ENCODE measurements around the gene BEST3.

The BEST3 gene

DNA sequence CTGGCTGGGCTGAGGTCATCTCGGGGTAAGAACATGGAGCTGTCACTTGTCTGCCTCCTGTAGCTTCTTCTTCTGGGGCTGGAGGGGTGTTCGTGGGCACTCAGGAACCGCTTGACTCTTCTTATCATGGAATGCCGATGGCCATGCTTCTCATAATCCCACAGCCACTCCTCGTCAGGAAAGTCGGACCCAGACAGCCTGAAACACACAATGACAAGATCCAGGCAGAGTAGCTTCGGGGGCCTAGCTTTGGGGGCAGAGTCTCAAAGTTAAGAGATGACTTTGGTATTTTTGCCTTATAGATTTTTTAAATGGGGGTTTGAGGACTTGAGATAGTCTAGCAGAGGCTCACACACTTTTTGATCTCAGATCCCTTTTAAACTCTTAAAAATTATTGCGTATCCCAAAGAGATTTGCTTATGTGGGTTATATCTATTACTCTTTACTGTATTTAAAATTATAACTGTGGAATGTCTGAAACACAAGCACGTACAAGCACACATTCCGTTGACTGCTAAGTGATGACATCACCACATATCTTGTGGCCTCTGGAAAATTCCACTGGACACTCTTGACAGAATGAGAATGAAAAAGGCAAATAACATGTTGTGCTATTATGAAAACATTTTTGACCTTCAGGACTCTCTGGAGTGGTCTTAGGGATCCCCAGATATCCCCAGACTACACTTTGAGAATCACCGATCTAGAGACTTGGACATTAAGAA, 43.3 kb downstream of the BEST3 start:
- in situ Hi-C loops (cut with MboI; ENCODE audit: low pct_unique_long_range_greater_than_20kb, low sequenced_read_pairs, unreplicated experiment), result no loop called here
- TF ChIP-seq, protein P1, sequence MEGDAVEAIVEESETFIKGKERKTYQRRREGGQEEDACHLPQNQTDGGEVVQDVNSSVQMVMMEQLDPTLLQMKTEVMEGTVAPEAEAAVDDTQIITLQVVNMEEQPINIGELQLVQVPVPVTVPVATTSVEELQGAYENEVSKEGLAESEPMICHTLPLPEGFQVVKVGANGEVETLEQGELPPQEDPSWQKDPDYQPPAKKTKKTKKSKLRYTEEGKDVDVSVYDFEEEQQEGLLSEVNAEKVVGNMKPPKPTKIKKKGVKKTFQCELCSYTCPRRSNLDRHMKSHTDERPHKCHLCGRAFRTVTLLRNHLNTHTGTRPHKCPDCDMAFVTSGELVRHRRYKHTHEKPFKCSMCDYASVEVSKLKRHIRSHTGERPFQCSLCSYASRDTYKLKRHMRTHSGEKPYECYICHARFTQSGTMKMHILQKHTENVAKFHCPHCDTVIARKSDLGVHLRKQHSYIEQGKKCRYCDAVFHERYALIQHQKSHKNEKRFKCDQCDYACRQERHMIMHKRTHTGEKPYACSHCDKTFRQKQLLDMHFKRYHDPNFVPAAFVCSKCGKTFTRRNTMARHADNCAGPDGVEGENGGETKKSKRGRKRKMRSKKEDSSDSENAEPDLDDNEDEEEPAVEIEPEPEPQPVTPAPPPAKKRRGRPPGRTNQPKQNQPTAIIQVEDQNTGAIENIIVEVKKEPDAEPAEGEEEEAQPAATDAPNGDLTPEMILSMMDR (IDR thresholded peaks at IDR 0.05; ENCODE audit: extremely low read depth, insufficient read depth, missing control alignments), result no peak

DNA sequence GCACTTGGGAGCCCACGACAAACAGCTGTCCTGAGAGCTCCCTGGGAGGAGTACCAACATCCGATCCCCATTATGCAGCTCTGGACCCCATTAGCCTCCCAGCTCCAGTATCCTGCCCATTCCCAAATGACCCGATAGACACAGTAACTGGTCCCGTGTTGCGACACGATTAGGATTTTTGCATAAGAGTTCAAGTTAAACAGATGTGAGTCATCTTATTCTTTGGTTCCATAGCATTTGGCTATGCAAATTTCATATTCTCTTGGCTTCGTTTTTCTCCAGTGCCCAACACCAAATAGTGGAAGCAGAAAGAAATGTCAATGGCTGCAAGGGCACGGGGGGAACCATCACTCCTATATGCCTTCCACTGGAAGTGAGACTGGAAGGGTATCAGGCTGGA, 45.4 kb downstream of the BEST3 start:
- in situ Hi-C loops (cut with MboI; ENCODE audit: low pct_unique_long_range_greater_than_20kb, low sequenced_read_pairs, unreplicated experiment), result no loop called here
- TF ChIP-seq, protein P1 (IDR thresholded peaks at IDR 0.05; ENCODE audit: extremely low read depth, insufficient read depth, missing control alignments), result no peak
- no peak for DNase-seq (ENCODE audit: low spot score)

More for the DNA sequence above, 43.3 kb downstream of the BEST3 start:
- DNase-seq (ENCODE audit: low spot score), result no peak

DNA sequence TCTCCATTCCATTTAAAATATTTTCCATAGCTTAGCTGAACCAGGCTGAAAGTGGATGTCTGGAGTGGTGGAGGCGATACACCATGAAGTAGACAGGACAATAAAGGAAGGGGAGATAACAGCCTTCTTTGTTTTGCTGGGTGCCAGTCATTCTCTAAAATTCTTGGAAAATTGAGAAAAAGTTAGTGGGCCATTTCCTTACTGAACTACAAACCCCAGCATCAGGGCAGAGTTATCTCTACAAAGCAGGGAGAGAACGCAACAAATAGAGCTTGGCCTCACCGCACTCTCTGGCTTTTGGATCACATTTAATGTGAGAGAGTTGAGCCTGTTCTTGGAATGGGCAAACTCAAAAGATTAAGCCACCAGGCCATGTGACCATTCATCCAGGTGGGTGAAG, 47.2 kb downstream of the BEST3 start:
- DNase-seq (ENCODE audit: low spot score), result no peak
- TF ChIP-seq, protein P1 (IDR thresholded peaks at IDR 0.05; ENCODE audit: extremely low read depth, insufficient read depth, missing control alignments), result no peak
- in situ Hi-C loops (cut with MboI; ENCODE audit: low pct_unique_long_range_greater_than_20kb, low sequenced_read_pairs, unreplicated experiment), result no loop called here

- in situ Hi-C loops (cut with MboI; ENCODE audit: low pct_unique_long_range_greater_than_20kb, low sequenced_read_pairs, unreplicated experiment), result no loop called here
- TF ChIP-seq, protein P1 (IDR thresholded peaks at IDR 0.05; ENCODE audit: extremely low read depth, insufficient read depth, missing control alignments), result no peak
- no peak for DNase-seq (ENCODE audit: low spot score)
Observed at GRCh38 chr12:69649529-69649928, 49.6 kb downstream of the BEST3 start.

GRCh38 chr12:69648476-69648875, 50.6 kb downstream of the BEST3 start:
- in situ Hi-C loops (cut with MboI; ENCODE audit: low pct_unique_long_range_greater_than_20kb, low sequenced_read_pairs, unreplicated experiment), result no loop called here
- no peak for DNase-seq (ENCODE audit: low spot score)
- TF ChIP-seq, protein P1 (IDR thresholded peaks at IDR 0.05; ENCODE audit: extremely low read depth, insufficient read depth, missing control alignments), result no peak

DNA sequence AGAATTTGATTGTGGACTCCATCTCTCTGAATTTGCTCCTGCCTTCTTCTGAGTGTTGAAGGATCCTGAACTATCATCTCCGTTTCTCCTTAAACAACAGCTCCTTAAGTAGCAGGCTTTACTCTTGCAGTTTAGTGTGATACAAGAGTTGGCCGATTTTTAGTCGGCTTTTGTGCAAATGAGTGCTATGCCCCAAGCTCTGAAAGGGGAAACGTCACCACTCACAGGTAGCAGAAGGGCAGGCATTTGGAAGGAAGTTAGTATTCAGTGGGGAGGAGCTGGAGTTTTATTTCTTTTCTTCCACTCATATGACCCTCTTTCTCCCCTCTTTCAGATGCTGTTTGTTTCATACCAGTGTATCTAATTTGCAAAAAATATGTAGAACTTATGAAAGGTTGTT, 51.9 kb downstream of the BEST3 start:
- in situ Hi-C loops (cut with MboI; ENCODE audit: low pct_unique_long_range_greater_than_20kb, low sequenced_read_pairs, unreplicated experiment), result no loop called here
- TF ChIP-seq, protein P1 (IDR thresholded peaks at IDR 0.05; ENCODE audit: extremely low read depth, insufficient read depth, missing control alignments), result no peak
- no peak for DNase-seq (ENCODE audit: low spot score)

Data from GM13977 (cell line).